22Rv1 (cell line): ENCODE measurements around the gene IDH1.

Experiments
- CTCF ChIP-seq: fragments of 450-650 bp; IDR thresholded peaks from 2 replicates; pipeline ENCODE4 v1.5.1; 2017; ENCODE audit warnings: mild to moderate bottlenecking
- ZFX ChIP-seq: fragments of 450-650 bp; IDR thresholded peaks from 2 replicates; pipeline ENCODE4 v1.6.1; 2017; ENCODE audit warnings: antibody characterized with exemption, borderline replicate concordance

GRCh38 chr2:208279236-208279635 is 24.4 kb upstream of the IDH1 start:
- TF ChIP-seq CTCF, result no peak
- no peak for TF ChIP-seq ZFX
